Measurements from ENCODE around the gene MSI2.

DNA sequence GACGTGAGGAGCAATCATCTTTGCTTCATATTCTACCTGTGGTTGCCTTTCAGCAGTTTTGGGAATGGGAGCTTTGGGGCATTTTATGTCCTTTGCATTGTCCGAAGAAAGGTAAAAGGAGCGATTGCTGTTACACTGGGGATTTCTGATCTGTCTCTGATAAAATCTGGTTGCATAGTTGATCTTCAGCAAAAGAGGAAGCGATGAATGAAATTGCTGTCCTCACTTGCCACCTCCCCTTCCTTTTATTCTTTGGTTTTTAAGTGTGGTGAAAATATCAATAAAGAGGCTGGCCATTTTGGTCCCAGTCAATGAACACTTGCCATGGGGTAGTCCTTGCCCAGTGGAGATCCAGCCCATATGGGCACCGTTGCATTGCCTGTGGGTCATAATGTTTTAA is 236.8 kb downstream of the MSI2 start:
- TF ChIP-seq POLR2AphosphoS5 (IDR thresholded peaks at IDR 0.05) (no peak), POLR2A (IDR thresholded peaks at IDR 0.05) (no peak)
- TF ChIP-seq, protein P1, sequence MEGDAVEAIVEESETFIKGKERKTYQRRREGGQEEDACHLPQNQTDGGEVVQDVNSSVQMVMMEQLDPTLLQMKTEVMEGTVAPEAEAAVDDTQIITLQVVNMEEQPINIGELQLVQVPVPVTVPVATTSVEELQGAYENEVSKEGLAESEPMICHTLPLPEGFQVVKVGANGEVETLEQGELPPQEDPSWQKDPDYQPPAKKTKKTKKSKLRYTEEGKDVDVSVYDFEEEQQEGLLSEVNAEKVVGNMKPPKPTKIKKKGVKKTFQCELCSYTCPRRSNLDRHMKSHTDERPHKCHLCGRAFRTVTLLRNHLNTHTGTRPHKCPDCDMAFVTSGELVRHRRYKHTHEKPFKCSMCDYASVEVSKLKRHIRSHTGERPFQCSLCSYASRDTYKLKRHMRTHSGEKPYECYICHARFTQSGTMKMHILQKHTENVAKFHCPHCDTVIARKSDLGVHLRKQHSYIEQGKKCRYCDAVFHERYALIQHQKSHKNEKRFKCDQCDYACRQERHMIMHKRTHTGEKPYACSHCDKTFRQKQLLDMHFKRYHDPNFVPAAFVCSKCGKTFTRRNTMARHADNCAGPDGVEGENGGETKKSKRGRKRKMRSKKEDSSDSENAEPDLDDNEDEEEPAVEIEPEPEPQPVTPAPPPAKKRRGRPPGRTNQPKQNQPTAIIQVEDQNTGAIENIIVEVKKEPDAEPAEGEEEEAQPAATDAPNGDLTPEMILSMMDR (IDR thresholded peaks at IDR 0.05), result no peak

Measured in suprapubic skin (tissue), 4 donors.